NCI-H1436 treated with DMSO at 0.1 percent for 48 hours (cell line): ENCODE measurements around the gene COG6.
A peak's percentile ranks its signal among the peaks of the same experiment; 100 is the strongest.

Experiments
- DNase-seq: peaks from one replicate; lab custom pipeline; 2025; lab: John Stamatoyannopoulos, UW

COG6 gene

DNA sequence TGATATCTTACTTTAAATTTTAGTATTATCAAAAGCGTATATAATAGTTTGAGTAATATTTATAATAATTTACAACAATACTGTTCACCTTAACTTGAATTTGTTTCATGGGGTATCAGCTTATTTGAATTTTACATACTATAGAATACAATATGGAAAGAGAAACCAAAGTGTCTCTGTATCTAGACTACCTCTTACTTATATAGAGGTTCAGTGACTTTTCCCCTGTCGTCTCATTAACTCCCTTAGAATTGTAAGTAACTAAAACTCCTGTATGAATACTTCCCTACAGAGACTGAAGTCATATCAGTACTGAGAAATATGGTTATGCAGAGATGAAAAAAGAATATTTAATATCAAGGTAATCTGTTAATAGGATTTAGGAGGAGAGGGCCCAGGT is 26.8 kb downstream of the COG6 start:
- no peak for DNase-seq

DNA sequence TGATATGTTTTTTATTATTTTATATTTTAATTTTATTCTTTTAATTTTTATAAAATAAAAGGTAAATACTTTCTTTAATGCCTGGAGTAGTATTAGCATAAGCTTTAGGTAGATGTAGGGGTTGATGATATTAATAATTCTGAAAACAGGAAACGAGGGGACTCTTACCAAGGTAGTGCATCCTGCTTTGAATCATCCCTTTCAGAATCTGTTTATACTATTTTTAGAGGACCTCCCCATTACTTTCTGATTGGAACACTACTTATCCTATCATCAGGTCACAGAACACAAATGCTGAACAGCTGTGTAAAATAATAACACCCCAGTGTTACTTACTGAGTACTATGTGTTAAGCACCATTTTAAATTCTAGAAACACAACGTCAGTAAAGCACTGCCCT is 27.3 kb downstream of the COG6 start:
- no peak for DNase-seq

DNA sequence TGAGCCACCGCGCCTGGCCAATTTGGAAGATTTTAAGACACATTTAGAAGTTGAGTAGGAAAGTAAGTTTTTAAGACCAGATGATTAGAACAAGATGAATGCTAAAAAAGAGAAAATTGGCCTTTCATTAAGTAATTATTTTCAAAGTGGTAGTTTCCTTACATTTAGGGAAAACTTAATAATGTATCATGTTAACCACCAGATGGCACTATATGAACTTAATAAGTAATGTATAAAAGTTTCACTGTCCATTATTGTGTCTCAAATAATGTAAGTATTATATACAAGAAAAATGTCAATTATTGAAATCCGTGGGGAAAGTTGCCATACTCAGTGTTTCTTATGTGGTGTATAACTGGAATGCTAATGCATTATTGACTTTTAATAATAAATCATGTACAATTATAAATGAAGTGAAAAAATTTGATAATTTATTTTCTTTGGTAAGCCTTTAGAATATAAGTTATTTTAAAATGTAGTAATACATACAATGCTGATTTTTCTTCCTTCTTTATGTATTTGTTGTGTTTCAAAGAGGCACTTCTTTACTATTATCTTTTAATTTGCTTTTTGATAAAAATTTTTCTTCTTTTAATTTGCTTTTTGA is 29.2 kb downstream of the COG6 start:
- no peak for DNase-seq

DNA sequence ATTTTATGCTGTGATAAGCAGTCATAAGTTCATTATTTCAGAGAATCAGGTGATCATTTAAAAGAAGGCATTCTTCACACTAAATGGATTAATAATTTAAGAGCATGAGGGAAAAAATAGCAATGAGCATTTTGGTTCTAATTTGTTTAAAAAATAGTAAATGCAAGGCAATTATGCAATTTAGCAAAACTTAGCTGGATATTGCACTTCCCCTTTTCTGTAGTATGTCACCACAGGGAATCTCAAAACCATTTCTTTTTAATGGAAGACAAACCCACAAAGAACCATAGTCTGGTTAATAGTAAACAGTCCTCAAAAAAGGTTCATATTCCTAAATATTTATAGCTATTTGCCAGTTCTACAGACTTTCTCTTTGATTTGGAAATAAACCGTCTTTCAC is 30.2 kb downstream of the COG6 start:
- DNase-seq, result no peak

DNA sequence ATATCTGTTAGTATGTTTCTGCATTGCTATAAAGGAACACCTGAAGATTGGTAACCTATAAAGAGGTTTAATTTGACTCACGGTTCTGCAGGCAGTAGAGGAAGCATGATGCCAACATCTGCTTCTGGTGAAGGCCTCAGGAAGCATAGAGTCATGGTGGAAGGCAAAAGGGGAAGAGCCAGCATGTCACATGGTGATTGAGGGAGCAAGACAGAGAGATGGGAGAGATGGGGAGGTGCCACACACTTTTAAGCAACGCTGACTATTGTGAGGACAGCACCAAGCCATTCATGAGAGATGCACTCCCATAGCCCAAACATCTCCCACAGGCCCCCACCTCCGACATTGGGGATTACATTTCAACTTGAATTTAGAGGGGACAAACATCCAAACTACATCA is 32.8 kb downstream of the COG6 start:
- DNase-seq, result no peak

DNA sequence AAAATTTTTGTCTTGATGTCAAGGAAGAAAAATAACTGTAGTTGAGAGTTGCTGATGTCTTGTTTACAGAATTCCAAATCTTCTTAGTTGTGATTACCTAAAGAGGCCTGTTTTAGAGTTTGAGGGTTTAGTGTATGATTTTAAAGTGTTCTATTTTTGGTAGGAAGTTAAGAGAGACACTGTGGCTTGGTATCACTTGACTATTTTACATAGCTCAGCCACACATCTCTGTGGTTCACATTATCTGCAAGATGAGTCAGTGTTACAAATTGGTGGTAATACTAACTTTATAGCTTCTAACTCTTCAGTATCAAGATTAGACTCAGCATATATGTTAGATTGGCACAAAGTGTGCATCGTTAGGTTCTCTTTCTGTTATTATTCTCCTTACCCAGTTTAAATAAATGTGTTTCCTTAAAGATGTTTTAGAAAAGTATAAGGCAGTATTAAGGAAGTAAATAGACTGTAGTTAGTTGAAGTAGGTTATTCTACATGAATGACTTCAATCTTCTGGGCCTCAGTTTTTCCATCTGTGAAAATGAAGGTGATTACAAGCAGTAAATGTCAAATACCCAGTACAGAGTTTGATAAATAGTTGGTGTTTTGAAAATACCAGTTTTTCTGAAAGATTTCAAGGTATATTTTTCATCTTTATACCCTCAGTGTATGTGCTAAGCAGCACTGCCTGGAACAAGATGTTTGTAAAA is 33.4 kb downstream of the COG6 start:
- DNase-seq, result no peak

DNA sequence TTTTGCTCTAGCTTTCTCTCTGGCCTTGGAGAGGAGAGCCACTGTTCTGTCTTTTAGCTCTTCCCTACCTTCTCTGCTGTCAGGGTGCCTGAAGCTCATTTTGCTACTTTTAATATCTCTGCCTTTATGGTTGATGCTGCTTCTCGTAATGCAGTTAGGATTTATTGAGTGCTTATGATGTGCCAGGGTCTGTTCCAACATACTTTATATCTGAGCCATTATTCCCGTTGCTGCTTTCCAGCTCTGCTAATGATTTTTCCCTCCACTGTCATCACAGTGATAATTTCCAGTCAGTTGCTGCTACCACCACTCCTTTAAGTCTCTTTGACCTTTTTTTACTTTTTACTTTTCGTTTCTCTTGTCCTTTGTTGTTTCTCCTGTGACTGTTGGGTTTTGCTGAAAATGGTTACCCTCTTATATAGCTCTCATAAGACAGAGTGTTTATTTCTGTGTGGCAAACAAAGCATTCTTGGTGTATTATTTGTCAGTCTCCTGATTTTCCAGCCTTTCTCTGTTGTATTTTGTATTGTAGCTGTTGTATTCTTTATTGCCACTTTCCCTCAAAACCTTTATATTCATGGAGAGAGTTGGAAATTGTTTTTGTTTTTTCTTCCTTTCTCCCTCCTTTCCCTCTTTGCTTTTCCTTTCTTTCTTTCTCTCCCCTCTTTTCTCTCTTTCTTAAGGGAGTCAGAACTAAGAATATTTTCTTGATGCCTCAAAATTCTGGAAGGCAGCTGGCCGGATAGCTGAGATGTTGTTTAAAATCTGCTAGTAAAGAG is 37.4 kb downstream of the COG6 start:
- DNase-seq, result no peak

DNA sequence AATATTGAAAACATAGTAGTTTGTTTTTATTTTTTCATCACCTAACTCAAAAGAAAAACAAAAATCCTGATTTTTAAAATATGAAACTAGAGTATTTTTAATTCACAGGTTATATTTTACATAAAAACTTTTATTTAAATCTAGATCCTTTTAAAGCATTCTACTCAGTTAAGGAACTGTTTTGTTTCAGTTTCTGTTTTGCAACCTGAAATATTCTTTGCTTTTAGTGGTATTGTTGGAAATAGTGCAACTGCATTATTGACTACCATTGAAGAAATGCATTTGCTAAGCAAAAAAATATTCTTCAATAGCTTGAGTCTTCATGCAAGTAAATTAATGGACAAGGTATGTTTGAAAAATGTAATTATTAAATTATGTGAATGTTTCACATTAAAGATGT is 43.8 kb downstream of the COG6 start:
- DNase-seq, result no peak

DNA sequence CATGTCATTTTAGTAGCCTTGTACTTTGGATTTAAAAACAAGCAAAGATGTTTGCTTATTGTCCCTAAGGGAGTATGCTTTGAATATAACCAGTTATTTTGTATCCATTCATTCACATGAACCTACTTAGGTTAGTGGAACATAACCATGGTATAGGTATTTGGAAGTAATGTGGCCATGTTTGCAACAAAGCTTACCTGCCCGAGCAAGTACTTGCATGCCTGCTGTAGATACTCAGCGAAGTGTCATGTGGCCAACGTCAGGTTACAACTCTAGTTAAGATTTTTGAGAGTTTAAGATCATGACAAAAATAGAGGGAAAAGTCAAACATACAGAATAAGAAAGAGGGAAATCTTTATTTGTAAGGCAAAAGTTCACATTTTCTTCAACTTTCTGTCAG is 57.2 kb downstream of the COG6 start:
- DNase-seq, result no peak

DNA sequence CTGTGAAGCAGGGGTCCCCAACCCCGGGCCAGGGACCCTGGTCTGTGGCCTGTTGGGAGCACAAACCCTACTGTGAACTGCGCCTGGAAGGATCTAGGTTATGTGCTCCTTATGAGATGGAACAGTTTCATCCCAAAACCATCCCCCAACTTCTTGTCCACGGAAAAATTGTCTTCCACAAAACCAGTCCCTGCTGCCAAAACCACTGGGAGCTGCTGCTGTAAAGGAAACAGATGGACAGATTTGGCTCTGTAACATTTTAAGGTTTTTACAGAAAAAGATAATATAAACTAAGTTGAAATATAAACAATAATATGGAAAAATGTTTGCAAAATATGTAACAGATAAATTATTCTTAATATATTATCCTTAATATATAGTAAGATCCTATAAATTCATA is 73.7 kb downstream of the COG6 start:
- no peak for DNase-seq

DNA sequence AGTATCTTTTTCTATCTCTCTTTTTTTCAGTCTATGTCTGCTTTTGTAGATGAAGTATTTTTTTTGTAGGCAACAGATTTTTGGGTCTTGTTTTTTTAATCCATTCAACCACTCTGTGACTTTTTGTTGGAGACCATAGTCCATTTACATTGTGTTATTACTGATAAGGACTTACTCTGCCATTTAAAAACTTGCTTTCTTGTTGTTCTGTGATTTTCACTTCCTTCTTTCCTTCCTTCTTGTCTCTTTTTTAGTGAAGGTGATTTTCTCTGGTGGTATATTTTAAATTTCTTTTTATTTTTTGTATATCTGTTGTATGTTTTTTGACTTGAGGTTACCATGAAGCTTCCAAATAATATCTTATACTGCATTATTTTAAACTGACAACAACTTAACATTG is 79.5 kb downstream of the COG6 start:
- no peak for DNase-seq

DNA sequence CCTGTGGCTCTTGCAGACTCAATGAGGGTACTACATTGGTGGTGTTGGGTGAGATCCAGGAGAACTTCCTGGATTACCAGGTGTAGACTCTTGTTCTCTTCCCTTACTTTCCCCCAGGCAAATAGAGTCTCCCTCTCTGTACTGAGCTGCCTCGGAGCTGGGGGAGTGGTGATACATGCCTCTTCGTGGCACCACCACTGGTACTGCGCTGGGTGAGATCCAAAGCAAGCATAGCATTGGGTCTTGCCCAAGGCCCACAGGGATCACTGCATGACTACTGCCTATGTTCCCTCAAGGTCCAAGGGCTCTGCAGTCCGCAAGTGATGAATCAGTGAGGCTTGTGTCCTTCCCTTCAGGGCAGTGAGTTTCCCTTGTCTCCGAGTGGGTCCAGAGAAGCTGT is 81.6 kb downstream of the COG6 start:
- DNase-seq, result no peak

DNA sequence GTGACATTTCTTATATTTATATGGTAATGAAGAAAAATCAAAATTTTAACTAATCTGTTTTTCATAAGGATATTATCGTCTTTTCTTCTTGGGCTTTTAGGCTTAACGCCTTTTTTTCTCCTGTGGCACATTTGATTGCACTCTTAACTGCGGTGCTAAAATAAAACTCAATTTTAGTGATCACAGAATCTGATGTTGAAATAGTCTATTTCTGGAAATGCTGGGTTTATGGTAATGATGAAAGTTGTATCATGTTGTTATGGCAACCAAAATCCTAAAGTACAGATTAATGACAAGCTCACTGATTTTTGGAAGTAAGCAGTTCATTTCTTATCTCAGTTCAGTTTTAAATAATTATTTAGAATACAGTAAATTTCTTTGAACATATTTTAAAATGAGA is 85.3 kb downstream of the COG6 start:
- no peak for DNase-seq

DNA sequence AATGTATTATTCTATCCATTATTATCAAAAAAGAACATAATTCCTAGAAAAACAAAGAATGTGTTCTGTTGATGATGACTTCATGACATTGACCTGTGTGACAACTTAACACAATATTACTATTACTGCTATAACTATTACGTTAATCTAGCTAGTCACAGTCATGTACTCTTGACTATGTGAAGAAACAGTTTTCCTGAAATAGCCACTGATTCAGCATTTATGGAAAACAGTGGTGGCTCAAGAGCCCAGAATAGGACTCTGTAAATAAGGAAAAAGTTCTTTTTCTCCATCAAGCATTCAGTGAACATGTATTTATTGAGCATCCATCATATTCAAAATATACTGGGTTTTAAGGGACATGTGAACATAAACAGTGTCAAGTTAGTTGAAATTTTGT is 93.5 kb downstream of the COG6 start:
- no peak for DNase-seq

DNA sequence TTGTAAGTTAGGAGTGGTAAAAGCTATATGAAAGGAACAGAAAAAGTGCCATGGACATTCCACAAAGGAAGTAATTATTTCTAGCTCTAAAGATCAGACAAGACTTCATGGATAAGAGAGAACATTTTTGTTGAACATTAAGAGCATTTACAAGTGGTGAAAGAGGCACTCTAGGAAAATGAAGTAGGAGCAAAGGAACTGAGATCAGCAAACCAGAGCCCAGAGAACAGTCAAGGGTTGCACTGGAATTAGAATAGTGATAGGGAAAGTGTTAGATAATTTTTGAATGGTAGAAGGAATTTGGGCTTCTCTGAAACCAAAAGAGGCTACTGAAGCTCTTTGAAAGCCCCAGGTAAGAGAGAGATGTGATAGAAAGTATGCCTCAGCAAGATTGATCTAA is 94.1 kb downstream of the COG6 start:
- no peak for DNase-seq

DNA sequence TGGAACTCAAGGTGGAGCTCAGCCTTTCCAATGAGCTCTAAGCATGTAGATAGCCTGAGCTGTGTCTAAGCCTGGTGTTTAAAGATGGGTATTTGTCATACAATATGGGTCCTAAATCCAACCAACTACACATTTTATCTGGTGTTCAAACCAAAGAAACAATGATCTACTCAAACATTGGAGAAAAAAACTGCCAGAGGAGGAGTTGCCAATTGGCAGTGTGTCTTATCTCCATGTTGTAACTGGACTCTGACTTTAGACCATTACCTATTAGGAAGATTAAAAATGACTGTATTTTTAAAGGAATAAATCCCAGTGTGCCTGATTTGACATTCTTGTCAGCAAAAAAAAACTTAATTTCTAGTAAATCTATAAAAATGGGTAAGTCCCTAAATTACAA is 96.3 kb downstream of the COG6 start:
- no peak for DNase-seq

DNA sequence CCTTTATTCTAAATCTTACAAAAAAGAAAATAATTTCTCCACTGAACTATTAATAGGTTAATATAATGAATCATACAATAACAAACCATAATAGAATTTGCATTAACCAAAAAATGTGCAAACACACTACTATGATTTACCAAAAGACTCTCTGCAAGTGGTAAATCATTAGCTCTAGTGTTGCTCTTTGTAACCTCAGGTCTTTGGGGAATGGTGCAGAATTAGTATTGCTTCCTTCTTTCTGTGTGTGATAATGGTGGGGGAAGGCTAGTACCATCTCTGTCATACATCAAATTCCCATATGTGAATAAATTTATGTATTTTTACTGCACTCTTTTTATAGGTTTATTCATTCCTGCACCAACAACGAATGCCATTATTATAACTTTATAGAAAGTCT is 105.1 kb downstream of the COG6 start:
- DNase-seq, result no peak

DNA sequence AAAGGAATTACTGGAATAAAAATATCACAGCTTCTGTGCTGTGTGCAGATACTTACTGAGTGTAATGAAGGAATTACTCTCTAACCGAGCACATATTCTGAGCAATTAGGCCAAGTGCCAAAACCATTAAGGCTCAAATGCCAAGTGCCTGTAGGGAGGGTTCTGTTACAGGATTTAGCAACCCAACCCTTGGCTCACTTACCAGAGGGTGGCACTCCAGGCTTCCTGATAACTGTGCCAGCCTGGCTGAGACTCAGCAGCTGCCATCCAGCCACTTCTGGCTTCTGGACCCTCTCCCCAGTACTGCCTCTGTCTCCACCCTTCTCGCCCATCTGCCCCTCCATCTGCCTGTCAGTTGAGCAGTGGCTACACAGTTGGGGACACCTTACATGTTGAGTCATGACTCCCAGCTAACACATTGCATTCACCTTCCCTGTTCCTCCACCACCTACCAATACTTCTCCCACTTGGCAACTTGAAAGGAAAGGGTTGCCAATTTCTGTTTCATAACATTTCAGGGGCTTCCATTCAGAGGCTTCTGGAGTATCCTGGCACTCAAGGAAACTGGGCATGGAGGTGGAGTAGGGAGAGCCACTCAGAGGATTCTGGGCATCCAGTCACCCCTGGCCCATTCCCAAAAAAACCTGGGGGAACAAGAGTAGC is 110.5 kb downstream of the COG6 start:
- peak; percentile 36 for DNase-seq

DNA sequence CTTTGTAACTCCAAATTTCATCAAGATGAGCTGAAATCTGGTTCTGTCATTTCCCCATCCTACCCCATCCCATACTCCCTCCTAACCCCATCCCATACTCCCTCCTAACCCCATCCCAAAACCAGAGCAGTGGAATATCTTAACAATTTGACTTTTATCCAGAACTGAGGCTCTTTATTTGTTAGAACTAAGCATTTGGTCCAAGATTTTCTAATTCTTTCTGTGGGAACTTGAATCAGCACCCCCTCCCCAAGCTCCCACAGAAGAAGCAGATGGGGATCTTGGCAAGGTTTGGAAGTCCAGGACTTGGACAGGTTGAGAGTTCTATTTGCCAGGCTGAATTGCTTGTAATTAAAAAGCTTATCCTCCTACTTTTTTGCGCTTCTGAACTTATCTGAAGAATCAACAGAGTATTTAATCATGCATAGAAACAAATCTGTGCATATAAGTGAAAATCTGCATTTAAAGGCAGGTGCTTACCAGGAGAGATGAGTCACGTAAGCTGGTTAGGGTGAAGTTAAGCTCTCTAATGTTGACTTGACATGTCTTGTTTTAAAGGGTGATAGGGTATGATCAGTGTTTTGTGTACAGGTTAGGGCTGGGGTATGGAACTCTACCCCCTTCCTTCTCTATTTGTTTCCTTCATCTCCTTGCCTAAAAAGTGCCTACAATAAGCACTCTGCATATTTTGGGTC is 111.1 kb downstream of the COG6 start:
- DNase-seq, result no peak

DNA sequence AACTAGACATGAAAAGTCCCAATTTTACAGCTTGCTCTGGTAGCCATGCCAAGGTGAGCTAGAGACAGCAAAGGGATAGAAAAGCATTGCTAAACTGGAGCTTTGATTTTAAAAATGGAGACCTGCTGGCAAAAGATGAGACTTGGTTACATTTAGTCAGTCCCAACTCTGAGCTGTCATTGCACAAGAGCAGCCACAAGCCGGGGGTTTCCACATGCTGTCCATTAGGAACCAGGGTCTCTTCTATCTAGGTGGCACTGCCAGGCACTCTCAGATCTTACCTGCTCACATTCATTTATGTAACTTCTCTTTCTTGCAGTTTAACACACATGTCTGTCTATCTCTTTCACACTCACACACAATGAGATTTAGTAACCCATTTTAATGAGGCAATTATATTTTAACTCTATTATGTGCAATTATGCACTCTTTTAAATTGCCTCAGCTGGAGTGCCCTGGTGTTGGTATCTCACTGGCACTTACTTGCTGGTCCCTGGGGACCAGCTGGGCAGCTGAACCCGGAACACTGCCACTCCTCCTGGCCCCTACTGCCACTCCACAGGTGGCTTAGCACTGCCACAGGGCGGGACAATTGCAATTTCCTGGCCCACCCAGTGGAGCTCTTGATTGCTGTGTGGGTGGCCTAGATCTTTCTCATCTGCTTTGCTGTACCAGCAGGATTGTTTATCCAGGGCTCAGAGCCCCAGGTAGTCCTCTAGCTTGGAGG is 112.5 kb downstream of the COG6 start:
- DNase-seq, result peak; percentile 16

DNA sequence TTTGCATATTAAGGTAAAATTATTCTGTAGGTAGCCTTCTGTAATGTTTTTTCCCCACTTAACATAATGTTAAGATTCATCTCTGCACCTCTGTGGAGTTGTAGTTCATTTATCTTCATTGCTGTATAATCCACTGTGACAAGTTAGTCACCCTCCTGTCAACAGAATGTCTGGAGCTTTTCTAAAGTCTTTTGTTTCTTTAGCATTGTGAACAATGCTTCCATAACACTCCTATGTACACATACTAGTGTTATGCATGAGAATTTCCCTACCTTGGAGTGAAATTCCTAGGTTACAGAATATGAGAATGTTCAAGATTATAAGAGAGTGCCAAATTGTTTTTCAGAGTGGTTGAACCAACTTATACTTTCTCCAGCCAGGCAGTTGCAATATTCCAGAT is 113.5 kb downstream of the COG6 start:
- DNase-seq, result no peak
